NCI-H2029 (cell line): ENCODE measurements around the gene HNRNPM.
A peak's percentile ranks its signal among the peaks of the same experiment; 100 is the strongest.
"Not testable (repeated sequence)": the region's sequence is repeated elsewhere in the genome, so short reads cannot be mapped to it uniquely, and the experiment has no call there.

Experiments
- DNase-seq: peaks from one replicate; lab custom pipeline; 2025; lab: John Stamatoyannopoulos, UW

The HNRNPM gene, protein sequence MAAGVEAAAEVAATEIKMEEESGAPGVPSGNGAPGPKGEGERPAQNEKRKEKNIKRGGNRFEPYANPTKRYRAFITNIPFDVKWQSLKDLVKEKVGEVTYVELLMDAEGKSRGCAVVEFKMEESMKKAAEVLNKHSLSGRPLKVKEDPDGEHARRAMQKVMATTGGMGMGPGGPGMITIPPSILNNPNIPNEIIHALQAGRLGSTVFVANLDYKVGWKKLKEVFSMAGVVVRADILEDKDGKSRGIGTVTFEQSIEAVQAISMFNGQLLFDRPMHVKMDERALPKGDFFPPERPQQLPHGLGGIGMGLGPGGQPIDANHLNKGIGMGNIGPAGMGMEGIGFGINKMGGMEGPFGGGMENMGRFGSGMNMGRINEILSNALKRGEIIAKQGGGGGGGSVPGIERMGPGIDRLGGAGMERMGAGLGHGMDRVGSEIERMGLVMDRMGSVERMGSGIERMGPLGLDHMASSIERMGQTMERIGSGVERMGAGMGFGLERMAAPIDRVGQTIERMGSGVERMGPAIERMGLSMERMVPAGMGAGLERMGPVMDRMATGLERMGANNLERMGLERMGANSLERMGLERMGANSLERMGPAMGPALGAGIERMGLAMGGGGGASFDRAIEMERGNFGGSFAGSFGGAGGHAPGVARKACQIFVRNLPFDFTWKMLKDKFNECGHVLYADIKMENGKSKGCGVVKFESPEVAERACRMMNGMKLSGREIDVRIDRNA

DNA sequence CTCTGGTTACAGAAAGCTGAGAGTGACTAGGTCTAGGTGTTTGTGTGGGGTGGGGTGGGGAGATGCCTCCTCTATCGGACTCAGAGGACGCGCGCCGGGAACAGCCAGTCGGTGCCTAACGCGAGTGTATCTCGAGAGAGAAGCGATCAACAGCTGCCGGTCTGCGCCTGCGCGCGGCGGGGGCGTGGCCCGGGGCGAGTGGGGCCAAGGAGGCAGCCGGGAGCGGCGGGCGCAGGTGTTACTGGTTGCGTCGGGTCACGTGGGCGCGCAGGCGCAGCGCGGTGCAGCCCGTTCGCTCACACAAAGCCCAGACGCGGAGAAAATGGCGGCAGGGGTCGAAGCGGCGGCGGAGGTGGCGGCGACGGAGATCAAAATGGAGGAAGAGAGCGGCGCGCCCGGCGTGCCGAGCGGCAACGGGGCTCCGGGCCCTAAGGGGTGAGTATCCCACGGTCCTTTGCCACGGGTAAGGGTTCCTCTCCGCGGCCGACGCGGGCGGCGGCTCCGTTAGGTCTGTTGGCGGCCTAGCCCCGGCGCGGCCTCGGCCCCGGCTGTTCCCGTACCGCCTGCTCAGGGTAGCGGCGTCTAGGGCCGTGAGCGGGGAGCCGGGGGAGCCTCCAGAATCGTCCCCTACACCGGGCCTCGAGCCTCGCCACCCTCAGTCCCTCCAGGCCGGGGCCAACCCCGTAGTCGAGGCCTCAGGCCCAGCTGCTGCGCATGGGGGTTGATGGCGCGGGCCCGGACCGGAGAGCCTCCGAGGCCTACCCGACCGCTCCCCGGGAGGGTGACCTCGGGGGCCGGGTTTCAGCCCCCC is at the start of gene HNRNPM:
HNRNPM (plus strand) TSS at position 299 of the 811 bp plus-strand sequence; CDS start at position 323, 24 bp downstream.
- DNase-seq = peak; percentile 95

DNA sequence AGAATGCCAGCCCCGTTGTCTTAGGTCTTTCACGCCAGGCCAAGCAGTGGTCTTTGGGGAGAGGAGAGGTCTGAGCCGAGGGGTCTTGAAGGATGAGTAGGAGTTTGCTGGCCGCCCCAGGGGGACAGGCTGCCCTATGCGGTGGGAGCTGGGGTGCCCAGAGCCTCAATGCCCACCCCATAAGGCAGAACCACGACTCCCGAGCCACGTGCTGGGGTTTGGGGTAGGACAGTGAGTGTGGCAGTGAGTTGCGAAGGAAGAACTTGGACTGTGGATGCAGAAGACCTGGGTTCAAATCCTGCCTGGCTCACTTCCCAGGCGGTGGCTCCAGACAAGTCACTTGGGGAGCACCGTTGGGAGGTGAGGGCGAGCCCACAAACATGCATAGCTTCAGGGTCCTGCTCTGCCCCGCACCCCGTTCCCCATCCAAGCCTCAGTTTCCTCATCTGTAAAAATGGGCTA is 49.1 kb upstream of the HNRNPM start:
- DNase-seq = no peak

DNA sequence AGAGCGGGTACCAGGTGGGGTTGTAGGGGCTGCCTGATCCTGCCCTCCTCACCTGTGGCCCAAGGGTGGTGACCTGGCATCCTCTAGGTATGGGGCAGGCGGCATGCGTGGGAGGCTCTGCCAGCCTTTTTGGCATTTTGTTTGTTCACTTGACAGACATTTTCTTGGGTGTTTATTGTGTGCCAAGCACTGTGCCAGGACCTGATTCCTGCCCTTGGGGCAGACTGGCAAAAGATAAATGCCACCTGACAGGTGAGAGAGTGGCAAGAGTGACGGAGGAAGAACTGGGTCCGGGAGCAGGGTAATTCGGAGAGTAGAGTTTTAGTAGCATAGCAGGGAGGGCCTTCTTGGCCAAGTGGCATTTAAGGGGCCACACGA is 48.6 kb upstream of the HNRNPM start:
- DNase-seq = no peak

DNA sequence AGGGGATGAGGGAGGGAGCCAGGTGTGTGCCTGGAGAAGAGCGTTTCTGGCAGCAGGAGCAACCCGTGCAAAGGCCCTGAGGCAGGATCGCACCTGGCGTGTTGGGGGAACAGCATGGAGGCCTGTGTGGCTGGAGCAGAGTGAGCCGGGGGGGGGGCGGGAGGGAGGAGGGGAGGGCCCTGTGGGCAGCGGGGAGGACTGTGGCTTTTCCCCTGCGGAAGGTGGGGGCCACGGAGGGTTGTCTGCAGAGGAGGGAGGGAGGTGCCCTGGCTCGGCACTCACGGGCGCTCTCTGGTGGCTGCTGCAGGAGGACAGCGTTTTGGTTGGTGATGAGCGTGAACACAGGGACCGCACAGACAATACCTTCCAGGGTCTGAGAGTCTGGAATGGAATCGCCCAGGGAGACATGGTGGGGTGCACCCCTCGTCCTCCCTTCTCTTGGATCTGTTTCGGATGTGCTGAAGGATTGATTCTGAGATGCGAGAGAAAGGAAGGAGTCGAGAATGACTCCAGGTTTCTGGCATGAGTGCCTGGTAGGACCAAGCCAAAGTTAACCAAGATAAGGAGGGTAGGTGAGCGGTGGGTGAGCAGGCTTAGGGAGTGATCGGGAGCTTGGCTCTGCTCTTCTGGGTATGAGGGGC is 48.1 kb upstream of the HNRNPM start:
- no peak for DNase-seq

DNA sequence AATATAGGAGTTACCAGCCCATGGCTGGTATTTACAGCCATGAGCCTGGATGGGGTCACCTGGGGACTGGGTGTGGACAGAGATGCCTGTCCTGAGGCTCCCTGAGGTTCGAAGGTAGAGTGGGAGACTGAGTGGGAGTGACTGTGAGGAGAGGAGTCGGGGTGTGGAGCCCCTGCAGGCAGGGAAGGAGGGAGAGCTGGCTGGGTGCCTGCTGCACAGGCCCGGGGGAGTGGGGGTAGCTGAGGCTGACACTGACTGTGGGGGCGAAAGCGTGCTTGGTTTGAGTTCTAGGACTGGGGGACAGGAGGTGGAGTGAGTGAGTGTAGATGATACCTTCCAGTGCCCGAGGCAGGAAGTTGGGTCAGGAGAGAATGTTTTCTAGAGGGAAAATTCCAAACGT is 47.5 kb upstream of the HNRNPM start:
- no peak for DNase-seq

DNA sequence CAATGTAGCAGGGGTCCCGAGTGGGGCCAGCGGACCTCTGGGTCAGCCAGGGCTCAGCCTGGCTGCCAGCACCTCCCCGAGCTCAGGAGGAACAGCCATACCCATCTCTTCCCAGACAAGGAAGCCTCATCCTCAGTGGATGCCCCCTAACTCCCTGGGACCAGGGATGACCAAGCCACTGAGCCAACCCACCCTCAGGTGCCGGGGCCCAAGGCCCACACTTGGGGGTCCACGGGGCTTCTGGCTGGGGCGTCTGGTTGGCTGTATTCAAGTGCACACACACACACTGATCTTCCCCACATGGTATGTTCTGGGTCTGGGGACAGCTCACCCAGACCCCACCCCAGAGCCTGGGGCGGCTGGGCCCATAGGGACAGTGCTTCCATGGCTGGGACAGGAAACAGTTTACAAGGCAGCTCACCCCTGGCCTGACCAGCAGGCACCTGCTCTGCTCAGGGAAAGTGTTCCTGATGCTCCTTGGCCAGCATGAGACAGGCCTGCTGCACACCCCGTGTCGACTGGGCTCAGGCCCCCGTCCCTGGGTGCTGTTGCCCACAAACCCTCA is 46.9 kb upstream of the HNRNPM start:
- DNase-seq = no peak

DNA sequence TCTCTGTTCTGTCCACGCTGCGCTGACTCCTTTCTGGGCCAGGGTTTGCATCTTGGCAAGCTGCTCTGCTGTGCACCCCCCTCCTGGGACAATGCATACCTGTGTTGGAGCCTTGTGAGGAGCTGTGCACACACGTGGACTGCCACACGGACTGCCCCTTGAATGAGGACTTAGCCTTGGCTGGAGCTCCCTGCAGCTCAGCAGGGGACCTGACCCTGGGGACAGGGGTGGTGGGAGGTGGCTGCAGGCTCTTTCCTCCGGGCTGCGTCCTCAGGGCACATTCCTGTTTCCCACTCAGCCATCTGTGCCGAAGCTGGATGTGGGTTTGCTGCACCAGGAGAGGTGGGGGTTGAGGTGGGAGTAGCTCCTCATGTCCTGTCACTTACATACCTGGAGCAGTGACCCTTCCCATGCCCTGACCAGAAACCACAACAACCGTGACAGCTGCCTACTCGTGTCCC is 46.4 kb upstream of the HNRNPM start:
- DNase-seq = no peak

DNA sequence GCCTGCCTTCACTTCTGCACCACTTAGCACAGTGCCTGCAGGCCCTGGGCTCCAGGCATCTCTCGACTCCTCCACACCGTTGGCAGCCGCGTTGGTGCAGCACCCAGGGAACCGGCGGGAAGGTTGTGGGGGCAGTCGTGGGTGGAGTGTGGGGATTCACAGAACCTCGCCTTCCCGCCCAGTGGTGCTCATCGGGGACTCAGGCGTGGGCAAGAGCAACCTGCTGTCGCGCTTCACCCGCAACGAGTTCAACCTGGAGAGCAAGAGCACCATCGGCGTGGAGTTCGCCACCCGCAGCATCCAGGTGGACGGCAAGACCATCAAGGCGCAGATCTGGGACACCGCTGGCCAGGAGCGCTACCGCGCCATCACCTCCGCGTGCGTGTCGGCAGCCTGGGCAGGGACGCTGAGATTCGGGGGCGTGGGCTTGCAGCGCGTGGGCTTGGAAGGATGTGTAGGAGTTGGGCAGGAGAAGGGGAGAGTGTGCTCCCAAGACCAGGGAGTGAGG is 45.0 kb upstream of the HNRNPM start:
- no peak for DNase-seq

DNA sequence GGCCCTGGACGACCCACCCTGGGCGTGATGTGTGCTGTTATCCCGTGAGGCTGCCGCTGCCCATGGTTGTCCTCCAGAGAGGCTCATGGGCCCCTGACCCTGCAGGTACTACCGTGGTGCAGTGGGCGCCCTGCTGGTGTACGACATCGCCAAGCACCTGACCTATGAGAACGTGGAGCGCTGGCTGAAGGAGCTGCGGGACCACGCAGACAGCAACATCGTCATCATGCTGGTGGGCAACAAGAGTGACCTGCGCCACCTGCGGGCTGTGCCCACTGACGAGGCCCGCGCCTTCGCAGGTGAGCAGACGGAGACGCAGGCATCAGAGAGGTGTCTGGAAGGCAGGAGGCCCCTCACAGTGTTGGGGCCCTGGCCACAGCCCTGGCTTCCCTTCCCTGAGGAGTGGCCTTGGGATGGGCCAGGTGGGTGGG is 42.8 kb upstream of the HNRNPM start:
- no peak for DNase-seq

DNA sequence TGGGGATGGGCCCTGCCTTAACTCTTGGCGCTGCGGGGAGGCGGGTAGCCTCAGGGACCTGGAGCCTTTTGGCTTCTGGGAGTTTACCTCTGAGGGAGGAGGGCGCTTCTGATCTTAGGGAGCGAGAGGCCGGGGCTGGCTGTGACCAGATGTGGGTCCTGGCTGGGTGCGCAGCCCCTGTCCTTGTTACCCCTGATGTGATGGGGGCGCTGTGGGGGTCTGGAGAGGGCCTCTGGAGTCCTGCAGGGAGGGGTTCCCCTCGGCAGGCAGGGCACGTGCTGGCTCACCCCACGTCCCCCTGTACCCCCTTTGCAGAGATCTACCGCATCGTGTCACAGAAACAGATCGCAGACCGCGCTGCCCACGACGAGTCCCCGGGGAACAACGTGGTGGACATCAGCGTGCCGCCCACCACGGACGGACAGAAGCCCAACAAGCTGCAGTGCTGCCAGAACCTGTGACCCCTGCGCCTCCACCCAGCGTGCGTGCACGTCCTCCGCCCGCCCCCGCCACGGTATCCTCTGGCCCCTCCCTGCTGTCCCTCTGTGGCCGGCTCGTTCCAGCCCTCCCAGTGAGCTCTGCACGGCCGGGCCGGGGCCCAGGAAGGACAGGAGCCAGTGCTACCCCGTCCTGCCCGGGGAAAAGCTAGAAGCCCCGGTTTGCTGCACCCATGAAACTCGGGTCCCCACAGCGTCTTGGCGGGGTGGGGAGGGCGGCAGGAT is 41.5 kb upstream of the HNRNPM start:
- DNase-seq = no peak

DNA sequence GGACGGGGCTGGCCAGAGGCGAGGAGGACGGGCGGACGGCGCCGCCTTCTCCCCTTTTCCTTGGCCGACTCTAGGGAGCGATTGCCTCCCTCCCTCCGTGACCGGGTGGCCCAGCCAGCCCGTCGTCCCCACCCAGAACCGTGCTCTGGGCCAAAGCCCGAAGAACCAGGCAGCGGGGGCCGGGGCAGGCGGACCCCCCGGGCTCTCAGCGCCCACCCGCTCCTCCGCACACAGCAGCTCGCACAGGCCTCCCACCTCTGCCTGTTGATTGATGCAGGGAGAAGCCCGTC is 41.0 kb upstream of the HNRNPM start:
- DNase-seq = no peak

DNA sequence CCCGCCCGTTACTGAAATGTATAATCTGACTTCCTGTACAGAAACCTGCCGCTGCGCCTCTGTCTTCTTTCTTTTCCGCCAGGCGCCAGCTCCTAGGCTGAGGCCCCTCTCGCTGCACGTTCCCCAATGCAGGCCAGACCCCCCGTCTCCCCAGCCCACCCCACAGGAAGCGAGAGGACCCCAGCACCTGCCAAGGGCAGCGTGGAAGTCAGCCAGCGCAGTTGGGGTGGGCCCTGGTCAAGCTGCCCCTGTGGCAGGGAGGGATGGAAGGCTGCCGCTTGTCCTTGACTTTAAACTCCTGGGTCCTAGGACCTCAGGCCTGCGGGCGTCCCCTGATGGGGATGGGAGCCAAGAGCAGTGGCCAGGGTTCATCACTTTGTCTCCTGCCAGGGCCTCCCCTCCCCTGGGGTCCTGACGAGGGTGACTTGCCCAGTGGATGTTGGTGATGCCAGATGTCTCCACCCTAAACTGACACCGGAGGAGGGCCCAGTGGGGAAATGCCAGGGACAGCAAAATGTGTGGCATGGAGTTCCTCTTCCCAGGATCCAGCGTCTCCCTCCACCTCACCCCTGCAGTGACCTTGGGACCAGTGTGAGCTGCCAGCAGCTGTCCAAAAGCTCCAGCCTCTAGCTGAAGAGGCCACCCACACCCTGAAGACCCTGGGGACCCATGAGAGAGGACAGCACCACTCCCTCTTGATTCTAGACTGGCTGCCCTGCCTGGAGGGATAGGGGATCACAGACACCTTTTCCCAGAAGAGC is 40.2 kb upstream of the HNRNPM start:
- no peak for DNase-seq

DNA sequence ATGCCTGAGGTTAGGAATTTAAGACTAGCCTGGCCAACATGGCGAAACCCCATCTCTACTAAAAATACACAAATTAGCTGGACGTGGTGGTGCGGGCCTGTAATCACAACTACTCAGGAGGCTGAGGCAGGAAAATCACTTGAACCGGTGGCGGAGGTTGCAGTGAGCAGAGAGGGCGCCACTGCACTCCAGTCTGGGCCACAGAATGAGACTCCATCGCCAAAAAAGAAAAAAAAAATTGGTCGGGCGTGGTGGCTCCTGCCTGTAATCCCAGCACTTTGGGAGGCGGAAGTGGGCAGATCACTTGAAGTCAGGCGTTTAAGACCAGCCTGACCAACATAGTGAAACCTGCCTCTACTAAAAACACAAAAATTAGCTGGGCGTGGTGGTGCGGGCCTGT is 34.1 kb upstream of the HNRNPM start:
- DNase-seq = not testable (repeated sequence)

DNA sequence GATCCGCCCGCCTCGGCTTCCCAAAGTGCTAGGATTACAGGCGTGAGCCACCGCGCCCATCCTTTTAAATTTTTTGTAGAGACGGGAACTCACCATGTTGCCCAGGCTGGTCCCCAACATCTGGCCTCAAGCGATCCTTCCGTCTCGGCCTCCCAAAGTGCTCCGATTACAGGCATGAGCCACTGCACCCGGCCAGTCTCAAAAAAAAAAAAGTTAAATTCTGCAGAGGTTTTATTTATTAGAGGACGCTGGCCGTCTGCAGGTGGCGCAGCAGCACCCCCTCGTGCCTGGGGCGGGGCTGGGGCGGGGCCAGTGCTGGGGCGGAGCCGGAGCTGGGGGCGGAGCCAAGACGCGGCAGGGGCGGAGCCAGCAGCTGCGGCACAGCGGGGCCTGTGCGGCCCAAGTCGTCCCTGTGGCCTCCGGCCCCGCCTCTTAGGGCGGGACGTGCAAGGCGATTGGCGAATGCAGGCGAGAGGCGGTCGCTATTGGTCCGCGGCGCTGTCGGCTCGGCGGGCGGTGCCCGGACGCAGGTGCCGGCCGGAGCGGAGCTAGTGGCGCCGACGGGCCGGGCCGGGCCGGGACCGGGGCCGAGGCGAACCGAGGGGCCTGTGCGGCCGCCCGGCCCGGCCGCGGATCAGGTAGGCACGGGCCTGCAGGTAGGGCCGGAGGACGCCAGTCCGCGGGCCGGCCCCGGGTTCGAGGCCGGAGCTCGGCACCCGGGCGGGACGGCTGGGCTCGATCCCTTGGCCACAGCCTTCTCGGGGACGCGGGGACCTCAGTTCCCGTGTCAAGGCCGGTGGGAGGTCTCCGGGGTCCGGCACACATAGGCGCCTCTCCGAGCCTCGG is 31.8 kb upstream of the HNRNPM start, which contains the start of gene MARCHF2:
MARCHF2 (plus strand) TSS at position 523 of the 846 bp plus-strand sequence. CDS start 8,536 bp downstream, outside the sequence.
- peak; percentile 97 for DNase-seq

DNA sequence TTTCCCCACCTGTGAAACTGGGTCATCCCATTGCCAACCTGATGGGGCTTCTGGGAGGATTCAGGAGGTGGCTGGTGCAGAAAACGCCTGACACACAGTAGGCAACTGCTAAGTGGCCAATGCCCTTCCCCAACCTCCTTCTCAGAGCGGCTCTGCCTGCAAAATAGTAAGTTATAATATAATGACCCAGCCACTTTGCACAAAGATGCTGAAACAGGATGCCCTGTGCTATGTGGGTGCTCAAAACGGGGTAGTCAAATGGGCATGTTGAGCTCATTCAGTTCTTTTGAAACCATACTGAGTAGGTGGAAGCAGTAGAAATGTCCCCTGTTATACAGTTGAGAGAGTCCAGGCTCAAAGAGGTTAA is 31.2 kb upstream of the HNRNPM start:
- no peak for DNase-seq

DNA sequence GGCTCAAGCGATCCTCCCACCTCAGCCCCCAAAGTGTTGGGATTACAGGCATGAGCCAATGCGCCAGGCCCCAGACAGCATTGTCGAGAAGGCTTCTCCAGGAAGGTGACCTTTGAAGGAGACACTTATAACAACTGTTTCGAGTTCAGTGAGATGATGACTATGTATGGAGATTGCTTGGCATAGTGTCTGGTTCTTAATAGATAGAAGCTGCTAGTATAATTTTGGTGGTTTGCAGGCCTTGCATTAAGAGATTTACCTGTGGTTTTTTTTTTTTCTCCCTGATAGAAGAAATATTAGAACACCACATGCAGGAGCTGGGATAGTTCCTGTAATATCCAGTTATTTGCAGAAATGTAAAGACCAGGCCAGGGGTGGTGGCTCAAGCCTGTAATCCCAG is 28.0 kb upstream of the HNRNPM start:
- DNase-seq = no peak

DNA sequence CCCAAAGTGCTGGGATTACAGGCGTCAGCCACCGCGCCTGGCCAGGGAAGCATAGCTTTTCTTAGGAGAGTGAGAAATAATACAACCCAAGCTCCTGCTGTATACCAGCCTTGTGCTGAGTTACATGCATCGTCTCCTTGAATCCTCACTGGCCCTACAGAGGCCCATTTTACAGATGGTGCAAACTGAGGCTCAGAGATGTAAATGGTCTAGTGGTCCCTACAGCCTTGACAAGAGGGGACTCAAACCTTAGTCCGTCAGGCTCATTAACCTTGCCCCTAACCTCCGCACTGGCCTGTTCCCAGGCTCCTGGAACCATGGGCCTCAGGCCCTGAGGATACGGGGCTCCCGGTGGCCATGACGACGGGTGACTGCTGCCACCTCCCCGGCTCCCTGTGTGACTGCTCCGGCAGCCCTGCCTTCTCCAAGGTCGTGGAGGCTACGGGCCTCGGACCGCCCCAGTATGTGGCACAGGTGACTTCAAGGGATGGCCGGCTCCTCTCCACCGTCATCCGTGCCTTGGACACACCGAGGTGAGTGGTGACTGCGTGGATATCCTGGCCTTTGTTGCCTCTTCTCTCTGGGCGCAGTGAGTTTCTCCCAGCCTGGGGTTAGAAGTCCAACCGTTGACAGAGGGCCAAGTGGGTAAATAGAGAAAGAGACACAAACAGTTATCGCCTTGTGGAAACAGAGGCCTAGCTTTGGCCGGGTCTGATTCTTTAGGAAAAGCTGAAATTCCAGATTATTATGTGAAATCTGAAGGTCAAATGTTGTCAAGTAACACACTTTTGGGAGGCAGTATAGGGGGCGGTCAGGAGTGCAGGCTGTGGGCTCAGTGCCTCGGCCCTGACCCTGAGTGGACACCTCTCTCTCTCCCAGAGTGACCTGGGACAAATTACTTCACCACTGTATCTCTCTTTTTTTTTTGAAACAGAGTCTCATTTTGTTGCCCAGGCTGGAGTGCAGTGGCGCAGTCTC is 23.0 kb upstream of the HNRNPM start:
- no peak for DNase-seq

DNA sequence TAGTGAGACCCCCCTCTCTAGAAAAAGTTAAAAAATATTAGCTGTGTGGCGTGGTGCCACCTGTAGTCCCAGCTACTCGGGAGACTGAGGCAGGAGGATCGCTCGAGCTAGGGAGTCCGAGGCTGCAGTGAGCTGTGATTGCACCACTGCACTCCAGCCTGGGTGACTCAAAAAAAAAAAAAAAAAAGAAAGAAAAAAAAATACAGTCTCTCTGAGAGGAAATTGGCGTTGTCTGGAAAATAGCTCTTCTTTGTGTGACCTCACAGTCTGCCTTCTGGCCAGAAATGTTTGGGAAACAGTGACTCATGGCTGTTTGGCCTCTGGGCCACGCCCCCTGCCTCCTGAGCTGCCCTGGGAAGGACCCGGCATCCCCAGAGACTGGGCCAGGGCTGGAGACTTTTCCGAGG is 21.0 kb upstream of the HNRNPM start:
- peak; percentile 43 for DNase-seq
